ENCODE measurements around the gene CBX8.

The CBX8 gene

GRCh38 chr17:79826841-79827578, 30.1 kb upstream of the CBX8 start:
- Histone ChIP-seq H3K9ac (ENCODE audit: low read depth, low read length) (no peak overlapping the region), H3K4me3 (ENCODE audit: low read length) (no peak overlapping the region), H3K27ac (ENCODE audit: low read depth, low read length) (no peak overlapping the region), H3K36me3 (ENCODE audit: insufficient read depth, low read length) (no peaks in the 10 kb centered on the region), H3K9me3 (ENCODE audit: insufficient read depth, low read depth, low read length) (no peaks in the 10 kb centered on the region), H3K27me3 (ENCODE audit: insufficient read depth, low read length) (peaks cover 90% of the 10 kb centered on the region), H3K4me1 (ENCODE audit: insufficient read depth, low read length) (peaks cover 18% of the 10 kb centered on the region)
- WGBS, result 88% methylated on average over 26 of the region's 26 CpGs

GRCh38 chr17:79826204-79826680, 29.4 kb upstream of the CBX8 start:
- Histone ChIP-seq H3K27me3 (ENCODE audit: insufficient read depth, low read length) (peaks cover 90% of the 10 kb centered on the region), H3K4me1 (ENCODE audit: insufficient read depth, low read length) (peaks cover 14% of the 10 kb centered on the region), H3K9ac (ENCODE audit: low read depth, low read length) (no peak overlapping the region)

GRCh38 chr17:79825580-79825921, 28.7 kb upstream of the CBX8 start:
- no peak overlapping the region for H3K9ac ChIP-seq (ENCODE audit: low read depth, low read length)
- peaks cover 90% of the 10 kb centered on the region for H3K27me3 ChIP-seq (ENCODE audit: insufficient read depth, low read length)
- no peaks in the 10 kb centered on the region for H3K36me3 ChIP-seq (ENCODE audit: insufficient read depth, low read length)
- 85% methylated on average over 5 of the region's 5 CpGs for WGBS
- no peak overlapping the region for H3K4me3 ChIP-seq (ENCODE audit: low read length)
- H3K4me1 ChIP-seq (ENCODE audit: insufficient read depth, low read length), result peaks cover 11% of the 10 kb centered on the region; the same call in 1 of the 2 replicates
- no peaks in the 10 kb centered on the region for H3K9me3 ChIP-seq (ENCODE audit: insufficient read depth, low read depth, low read length)
- no peak overlapping the region for H3K27ac ChIP-seq (ENCODE audit: low read depth, low read length)

More at GRCh38 chr17:79826204-79826680, 29.4 kb upstream of the CBX8 start:
- H3K27ac ChIP-seq (ENCODE audit: low read depth, low read length), result no peak overlapping the region
- H3K4me3 ChIP-seq (ENCODE audit: low read length), result no peak overlapping the region
- 77% methylated on average over 11 of the region's 11 CpGs for WGBS
- H3K9me3 ChIP-seq (ENCODE audit: insufficient read depth, low read depth, low read length), result no peaks in the 10 kb centered on the region
- no peaks in the 10 kb centered on the region for H3K36me3 ChIP-seq (ENCODE audit: insufficient read depth, low read length)

GRCh38 chr17:79824893-79825579, 28.2 kb upstream of the CBX8 start:
- Histone ChIP-seq H3K4me3 (ENCODE audit: low read length) (no peak overlapping the region), H3K27me3 (ENCODE audit: insufficient read depth, low read length) (peaks cover 90% of the 10 kb centered on the region), H3K36me3 (ENCODE audit: insufficient read depth, low read length) (no peaks in the 10 kb centered on the region), H3K9me3 (ENCODE audit: insufficient read depth, low read depth, low read length) (no peaks in the 10 kb centered on the region), H3K4me1 (ENCODE audit: insufficient read depth, low read length) (peaks cover 6% of the 10 kb centered on the region; the same call in 1 of the 2 replicates), H3K9ac (ENCODE audit: low read depth, low read length) (no peak overlapping the region), H3K27ac (ENCODE audit: low read depth, low read length) (no peak overlapping the region)
- 86% methylated on average over 6 of the region's 6 CpGs for WGBS

- Histone ChIP-seq H3K4me1 (ENCODE audit: insufficient read depth, low read length) (peaks cover 6% of the 10 kb centered on the region; the same call in 1 of the 2 replicates), H3K36me3 (ENCODE audit: insufficient read depth, low read length) (no peaks in the 10 kb centered on the region), H3K9me3 (ENCODE audit: insufficient read depth, low read depth, low read length) (no peaks in the 10 kb centered on the region), H3K9ac (ENCODE audit: low read depth, low read length) (no peak overlapping the region), H3K27me3 (ENCODE audit: insufficient read depth, low read length) (peaks cover 90% of the 10 kb centered on the region), H3K4me3 (ENCODE audit: low read length) (no peak overlapping the region), H3K27ac (ENCODE audit: low read depth, low read length) (no peak overlapping the region)
- WGBS, result 95% methylated on average over 17 of the region's 17 CpGs
Observed at GRCh38 chr17:79824234-79824633, 27.4 kb upstream of the CBX8 start.

- Histone ChIP-seq H3K27ac (ENCODE audit: low read depth, low read length) (no peak overlapping the region), H3K4me3 (ENCODE audit: low read length) (no peak overlapping the region), H3K36me3 (ENCODE audit: insufficient read depth, low read length) (no peaks in the 10 kb centered on the region), H3K4me1 (ENCODE audit: insufficient read depth, low read length) (no peaks in the 10 kb centered on the region), H3K9me3 (ENCODE audit: insufficient read depth, low read depth, low read length) (no peaks in the 10 kb centered on the region), H3K27me3 (ENCODE audit: insufficient read depth, low read length) (peaks cover 93% of the 10 kb centered on the region), H3K9ac (ENCODE audit: low read depth, low read length) (no peak overlapping the region)
- 94% methylated on average over 17 of the region's 17 CpGs for WGBS
Observed at GRCh38 chr17:79822583-79823124, 25.8 kb upstream of the CBX8 start.

GRCh38 chr17:79821331-79822095, 24.6 kb upstream of the CBX8 start:
- no peaks in the 10 kb centered on the region for H3K4me1 ChIP-seq (ENCODE audit: insufficient read depth, low read length)
- H3K27ac ChIP-seq (ENCODE audit: low read depth, low read length), result no peak overlapping the region
- H3K9ac ChIP-seq (ENCODE audit: low read depth, low read length), result no peak overlapping the region
- 86% methylated on average over 12 of the region's 12 CpGs for WGBS
- H3K4me3 ChIP-seq (ENCODE audit: low read length), result no peak overlapping the region
- H3K36me3 ChIP-seq (ENCODE audit: insufficient read depth, low read length), result no peaks in the 10 kb centered on the region
- H3K9me3 ChIP-seq (ENCODE audit: insufficient read depth, low read depth, low read length), result no peaks in the 10 kb centered on the region
- H3K27me3 ChIP-seq (ENCODE audit: insufficient read depth, low read length), result peaks cover 93% of the 10 kb centered on the region

- H3K4me3 ChIP-seq (ENCODE audit: low read length), result no peak overlapping the region
- WGBS, result 94% methylated on average over 4 of the region's 4 CpGs
- no peaks in the 10 kb centered on the region for H3K36me3 ChIP-seq (ENCODE audit: insufficient read depth, low read length)
Observed at GRCh38 chr17:79820959-79821330, 24.1 kb upstream of the CBX8 start.

GRCh38 chr17:79819534-79820276, 22.8 kb upstream of the CBX8 start:
- Histone ChIP-seq H3K9me3 (ENCODE audit: insufficient read depth, low read depth, low read length) (no peaks in the 10 kb centered on the region), H3K9ac (ENCODE audit: low read depth, low read length) (no peak overlapping the region), H3K4me1 (ENCODE audit: insufficient read depth, low read length) (no peaks in the 10 kb centered on the region), H3K4me3 (ENCODE audit: low read length) (no peak overlapping the region), H3K27ac (ENCODE audit: low read depth, low read length) (no peak overlapping the region), H3K36me3 (ENCODE audit: insufficient read depth, low read length) (no peaks in the 10 kb centered on the region), H3K27me3 (ENCODE audit: insufficient read depth, low read length) (peaks cover 93% of the 10 kb centered on the region)
- WGBS, result 87% methylated on average over 13 of the region's 13 CpGs

More at GRCh38 chr17:79820959-79821330, 24.1 kb upstream of the CBX8 start:
- no peak overlapping the region for H3K9ac ChIP-seq (ENCODE audit: low read depth, low read length)
- H3K27ac ChIP-seq (ENCODE audit: low read depth, low read length), result no peak overlapping the region
- no peaks in the 10 kb centered on the region for H3K9me3 ChIP-seq (ENCODE audit: insufficient read depth, low read depth, low read length)
- peaks cover 93% of the 10 kb centered on the region for H3K27me3 ChIP-seq (ENCODE audit: insufficient read depth, low read length)
- no peaks in the 10 kb centered on the region for H3K4me1 ChIP-seq (ENCODE audit: insufficient read depth, low read length)

- H3K4me1 ChIP-seq (ENCODE audit: insufficient read depth, low read length), result peaks cover 4% of the 10 kb centered on the region; the same call in 1 of the 2 replicates
- WGBS, result 84% methylated on average over 5 of the region's 5 CpGs
- no peak overlapping the region for H3K4me3 ChIP-seq (ENCODE audit: low read length)
- no peaks in the 10 kb centered on the region for H3K9me3 ChIP-seq (ENCODE audit: insufficient read depth, low read depth, low read length)
- no peak overlapping the region for H3K9ac ChIP-seq (ENCODE audit: low read depth, low read length)
- peaks cover 93% of the 10 kb centered on the region for H3K27me3 ChIP-seq (ENCODE audit: insufficient read depth, low read length)
- no peak overlapping the region for H3K27ac ChIP-seq (ENCODE audit: low read depth, low read length)
- H3K36me3 ChIP-seq (ENCODE audit: insufficient read depth, low read length), result no peaks in the 10 kb centered on the region
Observed at GRCh38 chr17:79819085-79819484, 22.2 kb upstream of the CBX8 start.

Measured in HUES64 (cell line).